Mesendoderm (in vitro differentiated cells): ENCODE measurements around the gene VPS13A.

Source experiments
- DNase-seq: peaks from one replicate; pipeline ENCODE4 v3.0.0; 2013
- H2AK5ac ChIP-seq: 2 replicates; pipeline ENCODE4 v1.6.1; 2013; ENCODE audit warnings: low read length, inconsistent platforms
- H2BK120ac ChIP-seq: 2 replicates; pipeline ENCODE4 v1.6.1; 2013; ENCODE audit warnings: low read depth, mild to moderate bottlenecking, low read length, moderate library complexity, mixed read lengths
- H2BK15ac ChIP-seq: replicated peaks from 2 replicates; pipeline ENCODE4 v1.6.1; 2013; ENCODE audit warnings: low read depth, mild to moderate bottlenecking, moderate library complexity
- H2BK5ac ChIP-seq: 2 replicates; pipeline ENCODE4 v1.6.1; 2013; ENCODE audit warnings: low read length, inconsistent platforms
- H3K18ac ChIP-seq: 2 replicates; pipeline ENCODE4 v1.6.1; 2013; ENCODE audit warnings: mild to moderate bottlenecking, low read length, mixed read lengths
- H3K23ac ChIP-seq: one replicate; pipeline ENCODE4 v1.6.1; 2013; ENCODE audit warnings: low read length
- H3K27ac ChIP-seq: 2 replicates; pipeline ENCODE4 v1.5.1; 2013; ENCODE audit warnings: low read depth, mild to moderate bottlenecking, inconsistent platforms, low read length, moderate library complexity
- H3K27me3 ChIP-seq: 2 replicates; pipeline ENCODE4 v1.6.1; 2013; ENCODE audit warnings: low read length, control low read depth, mild to moderate bottlenecking, inconsistent platforms; ENCODE audit not compliant: insufficient read depth, poor library complexity
- H3K36me3 ChIP-seq: 2 replicates; pipeline ENCODE4 v1.6.1; 2013; ENCODE audit warnings: low read length, inconsistent platforms; ENCODE audit not compliant: control insufficient read depth, insufficient read depth
- H3K4ac ChIP-seq: one replicate; pipeline ENCODE4 v1.6.1; 2013; ENCODE audit warnings: low read depth, mild to moderate bottlenecking, low read length, moderate library complexity
- H3K4me1 ChIP-seq: 2 replicates; pipeline ENCODE4 v1.6.1; 2013; ENCODE audit warnings: low read depth, low read length, inconsistent platforms; ENCODE audit not compliant: control insufficient read depth
- H3K4me2 ChIP-seq: 2 replicates; pipeline ENCODE4 v1.6.1; 2013; ENCODE audit warnings: low read length
- H3K4me3 ChIP-seq: 2 replicates; pipeline ENCODE4 v1.5.1; 2013; ENCODE audit warnings: mild to moderate bottlenecking, low read length
- H3K56ac ChIP-seq: one replicate; pipeline ENCODE4 v1.6.1; 2013; ENCODE audit warnings: low read length
- H3K79me1 ChIP-seq: 2 replicates; pipeline ENCODE4 v1.6.1; 2013; ENCODE audit warnings: low read length, inconsistent platforms
- H3K79me2 ChIP-seq: 2 replicates; pipeline ENCODE4 v1.6.1; 2013; ENCODE audit warnings: mild to moderate bottlenecking, low read length; ENCODE audit not compliant: control insufficient read depth, insufficient read depth
- H3K9ac ChIP-seq: 2 replicates; pipeline ENCODE4 v1.6.1; 2013; ENCODE audit warnings: low read length, inconsistent platforms
- H4K5ac ChIP-seq: one replicate; pipeline ENCODE4 v1.6.1; 2013; ENCODE audit warnings: low read length
- H4K8ac ChIP-seq: one replicate; pipeline ENCODE4 v1.6.1; 2013; ENCODE audit warnings: low read depth, mild to moderate bottlenecking, control low read depth, low read length, moderate library complexity
- WGBS: extraction: QIAGEN DNeasy Blood & Tissue Kit; methylation state at CpG from one replicate; pipeline ENCODE4 v1.1.7; 2013; ENCODE audit warnings: low lambda C conversion rate, missing lambda C conversion rate; ENCODE audit not compliant: insufficient coverage; ENCODE audit errors: extremely low coverage; 5-methylcytosine and 5-hydroxymethylcytosine counted together

The VPS13A gene

GRCh38 chr9:77455312-77455927, 278.1 kb downstream of the VPS13A start:
- H4K8ac ChIP-seq: no peak overlapping the region
- no CpG with 5 or more reads among the region's 8 CpGs for WGBS
- H3K56ac ChIP-seq: no peak overlapping the region
- no peak overlapping the region for H3K4me2 ChIP-seq
- H3K27me3 ChIP-seq: no peaks in the 10 kb centered on the region
- H3K18ac ChIP-seq: no peak overlapping the region
- H3K23ac ChIP-seq: no peak overlapping the region
- H3K79me2 ChIP-seq: no peaks in the 10 kb centered on the region
- no peak overlapping the region for H2BK15ac ChIP-seq
- H3K4me3 ChIP-seq: no peak overlapping the region
- no peak overlapping the region for H2BK5ac ChIP-seq
- peak; percentile 81 for DNase-seq
- no peaks in the 10 kb centered on the region for H3K36me3 ChIP-seq
- no peak overlapping the region for H2AK5ac ChIP-seq
- H3K9ac ChIP-seq: no peak overlapping the region
- H3K79me1 ChIP-seq: no peaks in the 10 kb centered on the region
- no peak overlapping the region for H4K5ac ChIP-seq
- no peak overlapping the region for H2BK120ac ChIP-seq
- no peak overlapping the region for H3K4ac ChIP-seq
- no peak overlapping the region for H3K27ac ChIP-seq
- no peaks in the 10 kb centered on the region for H3K4me1 ChIP-seq

- Histone ChIP-seq H3K79me1 (no peaks in the 10 kb centered on the region), H4K5ac (no peak overlapping the region), H3K36me3 (no peaks in the 10 kb centered on the region), H2AK5ac (no peak overlapping the region), H2BK15ac (no peak overlapping the region), H3K56ac (no peak overlapping the region), H3K4me1 (peaks cover 3% of the 10 kb centered on the region), H3K23ac (no peak overlapping the region), H3K4me2 (no peak overlapping the region), H3K79me2 (no peaks in the 10 kb centered on the region), H3K27me3 (no peaks in the 10 kb centered on the region), H3K9ac (peak overlapping the region; percentile 27), H3K27ac (no peak overlapping the region), H3K18ac (no peak overlapping the region), H4K8ac (no peak overlapping the region), H3K4me3 (no peak overlapping the region), H2BK120ac (no peak overlapping the region), H3K4ac (no peak overlapping the region), H2BK5ac (no peak overlapping the region)
- no CpG with 5 or more reads among the region's 10 CpGs for WGBS
- peak; percentile 95 for DNase-seq
Observed at GRCh38 chr9:77456829-77457437, 279.6 kb downstream of the VPS13A start.

GRCh38 chr9:77457916-77458592, 280.7 kb downstream of the VPS13A start:
- Histone ChIP-seq H2AK5ac (no peak overlapping the region), H3K23ac (no peak overlapping the region), H3K27me3 (no peaks in the 10 kb centered on the region), H3K36me3 (no peaks in the 10 kb centered on the region), H2BK120ac (no peak overlapping the region), H3K79me2 (no peaks in the 10 kb centered on the region), H4K5ac (no peak overlapping the region), H3K56ac (peak overlapping the region; percentile 46), H4K8ac (no peak overlapping the region), H3K4me2 (no peak overlapping the region), H3K79me1 (no peaks in the 10 kb centered on the region), H3K27ac (no peak overlapping the region), H3K4me3 (no peak overlapping the region), H2BK15ac (no peak overlapping the region), H2BK5ac (no peak overlapping the region), H3K9ac (no peak overlapping the region), H3K4ac (no peak overlapping the region), H3K4me1 (peaks cover 3% of the 10 kb centered on the region), H3K18ac (no peak overlapping the region)
- no CpG with 5 or more reads among the region's 15 CpGs for WGBS
- DNase-seq: peak; percentile 86

- no CpG with 5 or more reads among the region's 8 CpGs for WGBS
- no peak for DNase-seq
Observed at GRCh38 chr9:77460938-77461337, 283.6 kb downstream of the VPS13A start.

GRCh38 chr9:77462066-77462465, 284.7 kb downstream of the VPS13A start:
- no peak overlapping the region for H3K56ac ChIP-seq
- no peak overlapping the region for H3K23ac ChIP-seq
- H3K4me3 ChIP-seq: no peak overlapping the region
- H2BK15ac ChIP-seq: no peak overlapping the region
- no peaks in the 10 kb centered on the region for H3K79me1 ChIP-seq
- H3K79me2 ChIP-seq: no peaks in the 10 kb centered on the region
- no peak overlapping the region for H3K18ac ChIP-seq
- no peak overlapping the region for H3K9ac ChIP-seq
- H3K4me1 ChIP-seq: peaks cover 6% of the 10 kb centered on the region
- H2BK5ac ChIP-seq: no peak overlapping the region
- H2BK120ac ChIP-seq: no peak overlapping the region
- no peak overlapping the region for H4K5ac ChIP-seq
- no peaks in the 10 kb centered on the region for H3K36me3 ChIP-seq
- no peak overlapping the region for H4K8ac ChIP-seq
- no peak overlapping the region for H2AK5ac ChIP-seq
- no peak overlapping the region for H3K27ac ChIP-seq
- H3K4me2 ChIP-seq: no peak overlapping the region
- DNase-seq: no peak
- H3K4ac ChIP-seq: no peak overlapping the region
- WGBS: no CpG with 5 or more reads among the region's 10 CpGs
- no peaks in the 10 kb centered on the region for H3K27me3 ChIP-seq

More at GRCh38 chr9:77460938-77461337, 283.6 kb downstream of the VPS13A start:
- H2BK15ac ChIP-seq: no peak overlapping the region
- no peak overlapping the region for H4K5ac ChIP-seq
- H3K4me3 ChIP-seq: no peak overlapping the region
- no peak overlapping the region for H3K18ac ChIP-seq
- no peak overlapping the region for H3K9ac ChIP-seq
- H3K23ac ChIP-seq: no peak overlapping the region
- H3K36me3 ChIP-seq: no peaks in the 10 kb centered on the region
- H3K4me1 ChIP-seq: peaks cover 3% of the 10 kb centered on the region
- H3K27me3 ChIP-seq: no peaks in the 10 kb centered on the region
- H3K56ac ChIP-seq: no peak overlapping the region
- no peak overlapping the region for H2BK120ac ChIP-seq
- no peak overlapping the region for H4K8ac ChIP-seq
- H3K79me2 ChIP-seq: no peaks in the 10 kb centered on the region
- H3K27ac ChIP-seq: no peak overlapping the region
- no peak overlapping the region for H3K4me2 ChIP-seq
- H3K79me1 ChIP-seq: no peaks in the 10 kb centered on the region
- H2AK5ac ChIP-seq: no peak overlapping the region
- no peak overlapping the region for H2BK5ac ChIP-seq
- no peak overlapping the region for H3K4ac ChIP-seq
